ENCODE data around the gene C5orf34.

DNA sequence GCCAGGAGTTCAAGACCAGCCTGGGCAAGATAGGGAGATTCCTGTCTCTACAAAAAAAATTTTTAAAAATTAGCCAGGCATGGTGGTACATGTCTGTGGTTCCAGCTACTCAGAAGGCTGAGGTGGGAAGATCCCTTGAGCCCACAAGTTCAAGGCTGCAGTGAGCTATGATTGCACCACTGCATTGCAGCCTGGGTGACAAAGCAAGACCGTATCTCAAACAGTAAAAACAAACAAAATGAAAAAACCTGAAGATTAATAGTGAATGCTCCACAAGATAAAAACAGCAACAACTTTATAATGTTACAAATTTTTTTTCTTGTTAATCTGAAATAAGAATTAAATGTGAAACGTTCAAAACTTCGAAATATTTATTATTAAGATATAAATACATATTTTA, 28.6 kb downstream of the C5orf34 start:
- TF ChIP-seq CTCF (IDR thresholded peaks at IDR 0.05) = no peak
- no peak for TF ChIP-seq POLR2A (IDR thresholded peaks at IDR 0.05)

All from prostate gland (tissue), 2 donors.